Measurements from ENCODE around the gene PAFAH2. TPM values are rescaled to one million over a fixed set of nuclear protein-coding genes. Genes with fewer than 3 reads are reported as not detected.

PAFAH2 gene
- polyA plus RNA-seq, 1 experiment = 11.8 TPM

DNA sequence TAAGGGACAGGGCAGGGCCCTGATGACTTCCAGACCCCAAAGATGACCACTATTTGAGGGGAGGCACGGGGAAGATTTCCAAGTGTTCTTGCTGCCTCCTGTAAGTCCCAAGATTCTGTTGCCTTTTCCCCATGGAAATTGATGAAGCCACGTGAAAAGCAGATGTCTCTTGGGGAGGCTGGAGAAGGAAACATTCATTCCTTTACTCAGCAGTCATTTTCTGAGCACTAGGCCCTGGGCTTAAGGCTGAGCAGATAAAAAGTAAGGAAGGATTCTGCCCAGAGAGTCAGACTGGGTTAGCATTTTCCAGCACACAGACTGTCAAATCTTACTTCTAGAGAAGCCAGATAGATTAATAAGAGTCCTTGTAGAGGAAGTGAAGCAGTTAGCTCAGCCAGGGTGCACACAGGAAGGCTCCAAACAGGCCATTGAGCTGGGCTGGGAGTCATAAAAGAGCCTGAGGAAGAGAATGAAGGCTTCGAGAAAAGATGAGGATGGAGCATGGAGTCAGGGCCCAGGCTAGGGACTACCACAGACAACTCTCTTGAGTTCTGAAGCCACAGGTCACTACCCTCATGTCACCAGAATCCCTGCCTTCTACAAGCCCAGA lies 33.9 kb upstream of the PAFAH2 start:
- POLR2A ChIA-PET = no interaction called here
- no peak for DNase-seq (ENCODE audit: low read depth, low spot score)
- CTCF ChIA-PET = no interaction called here
- no peak overlapping the region for H3K27ac ChIP-seq (ENCODE audit: low read depth, low read length)
- peaks cover 6% of the 10 kb centered on the region for H3K27me3 ChIP-seq (ENCODE audit: control insufficient read depth, insufficient read depth, low read length)
- H3K9me3 ChIP-seq (ENCODE audit: control insufficient read depth, insufficient read depth, low read length) = peaks cover 3% of the 10 kb centered on the region; the same call in 1 of the 2 replicates
- H3K4me3 ChIP-seq (ENCODE audit: low read depth, low read length) = no peak overlapping the region
- no peak for TF ChIP-seq CTCF (IDR thresholded peaks at IDR 0.05; ENCODE audit: low read depth, low read length)

DNA sequence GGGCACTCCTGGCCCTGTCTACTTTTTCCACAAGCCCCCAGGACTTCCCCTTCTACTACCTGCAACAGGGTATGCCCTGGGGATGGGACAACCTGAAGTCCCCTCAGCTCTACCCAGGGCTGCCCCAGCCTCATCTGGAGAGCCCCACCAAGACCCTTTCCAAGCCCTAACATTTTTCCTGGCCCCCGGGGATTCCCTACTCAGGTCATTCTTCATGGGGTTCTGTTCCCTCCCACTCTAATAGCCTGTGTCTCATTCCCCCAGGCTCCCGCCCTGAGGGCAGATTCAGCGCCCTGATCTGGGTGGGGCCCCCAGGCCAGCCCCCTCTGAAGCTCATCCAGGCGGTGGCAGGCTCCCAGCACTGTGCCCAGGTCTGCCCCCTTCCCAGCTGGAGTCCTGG lies 33.3 kb upstream of the PAFAH2 start:
- H3K27me3 ChIP-seq (ENCODE audit: control insufficient read depth, insufficient read depth, low read length) = peaks cover 6% of the 10 kb centered on the region
- peaks cover 3% of the 10 kb centered on the region; the same call in 1 of the 2 replicates for H3K9me3 ChIP-seq (ENCODE audit: control insufficient read depth, insufficient read depth, low read length)
- no peak overlapping the region for H3K4me3 ChIP-seq (ENCODE audit: low read depth, low read length)
- POLR2A ChIA-PET = no interaction called here
- H3K27ac ChIP-seq (ENCODE audit: low read depth, low read length) = no peak overlapping the region
- TF ChIP-seq CTCF (IDR thresholded peaks at IDR 0.05; ENCODE audit: low read depth, low read length) = no peak
- no peak for DNase-seq (ENCODE audit: low read depth, low spot score)
- CTCF ChIA-PET = no interaction called here

- H3K27me3 ChIP-seq (ENCODE audit: control insufficient read depth, insufficient read depth, low read length) = peaks cover 6% of the 10 kb centered on the region
- H3K27ac ChIP-seq (ENCODE audit: low read depth, low read length) = no peak overlapping the region
- no peak for TF ChIP-seq CTCF (IDR thresholded peaks at IDR 0.05; ENCODE audit: low read depth, low read length)
- peaks cover under 1% of the 10 kb centered on the region; the same call in 1 of the 2 replicates for H3K9me3 ChIP-seq (ENCODE audit: control insufficient read depth, insufficient read depth, low read length)
- H3K4me3 ChIP-seq (ENCODE audit: low read depth, low read length) = no peak overlapping the region
- POLR2A ChIA-PET = no interaction called here
- no peak for DNase-seq (ENCODE audit: low read depth, low spot score)
- CTCF ChIA-PET = interaction anchor here (1.1 to 1.3 kb wide), 3 partner anchors 12 to 387 kb away, joined by 3 to 4 read pairs (median 3); partner anchors contain the start of gene ZNF593
Observed at GRCh38 chr1:26029864-26030481, 32.1 kb upstream of the PAFAH2 start.

- Histone ChIP-seq H3K9me3 (ENCODE audit: control insufficient read depth, insufficient read depth, low read length) (no peaks in the 10 kb centered on the region), H3K27ac (ENCODE audit: low read depth, low read length) (no peak overlapping the region), H3K4me3 (ENCODE audit: low read depth, low read length) (no peak overlapping the region), H3K27me3 (ENCODE audit: control insufficient read depth, insufficient read depth, low read length) (peaks cover 5% of the 10 kb centered on the region)
- ChIA-PET POLR2A (no interaction called here), CTCF (interaction anchor here (1.1 to 1.3 kb wide), 3 partner anchors 11 to 388 kb away, joined by 3 to 4 read pairs (median 3); partner anchors contain the start of gene ZNF593)
- TF ChIP-seq CTCF (IDR thresholded peaks at IDR 0.05; ENCODE audit: low read depth, low read length) = no peak
- no peak for DNase-seq (ENCODE audit: low read depth, low spot score)
Observed at GRCh38 chr1:26029054-26029863, 31.4 kb upstream of the PAFAH2 start.
